Activated CD8-positive, alpha-beta memory T cell treated with anti-CD3 and anti-CD28 coated beads, Interleukin-2, amount 50 U/mL, for 24 hours (primary cell): Measurements from ENCODE around the gene PBLD.
A peak's percentile ranks its signal among the peaks of the same experiment; 100 is the strongest.

Source experiments
- DNase-seq: peaks from one replicate; pipeline ENCODE4 v3.0.0-alpha.2; 2020; ENCODE audit errors: extremely low read depth

The PBLD gene

GRCh38 chr10:68332259-68333057 lies at the start of gene PBLD:
Gene PBLD (minus strand): TSS chr10:68332928. CDS start chr10:68306844, 26,084 bp downstream.
- DNase-seq = no peak

- no peak for DNase-seq
These were observed 38.9 kb upstream of the PBLD start for GRCh38 chr10:68371604-68372003.

GRCh38 chr10:68367121-68367520 lies 34.4 kb upstream of the PBLD start:
- no peak for DNase-seq

- DNase-seq = no peak
These were observed 33.9 kb upstream of the PBLD start for GRCh38 chr10:68366600-68366999.

- DNase-seq = no peak
These were observed 32.9 kb upstream of the PBLD start for GRCh38 chr10:68365611-68366010.

- DNase-seq = no peak
These were observed 31.6 kb upstream of the PBLD start for GRCh38 chr10:68364101-68364886.

GRCh38 chr10:68362590-68362989 lies 29.9 kb upstream of the PBLD start:
- no peak for DNase-seq

- no peak for DNase-seq
These were observed 26.5 kb upstream of the PBLD start for GRCh38 chr10:68359189-68359588.

- DNase-seq = no peak
These were observed 20.8 kb upstream of the PBLD start for GRCh38 chr10:68353537-68353936.

GRCh38 chr10:68348265-68348741 lies 15.6 kb upstream of the PBLD start:
- no peak for DNase-seq

- DNase-seq = no peak
These were observed 14.0 kb upstream of the PBLD start for GRCh38 chr10:68346774-68347173.

- DNase-seq = no peak
These were observed 12.9 kb upstream of the PBLD start for GRCh38 chr10:68345621-68346020.

- no peak for DNase-seq
These were observed 10.3 kb upstream of the PBLD start for GRCh38 chr10:68342909-68343516.

GRCh38 chr10:68340358-68341080 lies 7.8 kb upstream of the PBLD start:
- DNase-seq = no peak

GRCh38 chr10:68336754-68337351 lies 4.1 kb upstream of the PBLD start:
- DNase-seq = no peak

GRCh38 chr10:68334672-68335467 lies 2.1 kb upstream of the PBLD start:
- no peak for DNase-seq

- DNase-seq = no peak
These were observed 1.0 kb upstream of the PBLD start for GRCh38 chr10:68333440-68334431.

GRCh38 chr10:68333058-68333395 lies 299 bp upstream of the PBLD start:
- DNase-seq = no peak

GRCh38 chr10:68331455-68332258 lies 1.1 kb downstream of the PBLD start, which contains the start of gene HNRNPH3:
Gene HNRNPH3 (plus strand): TSS chr10:68332064. CDS start chr10:68337222, 5,158 bp downstream.
- peak; percentile 95 for DNase-seq
